Stimulated activated CD8-positive, alpha-beta memory T cell treated with anti-CD3 and anti-CD28 coated beads, Interleukin-7, amount 100 ng/mL, for 48 hours (primary cell): Measurements from ENCODE around the gene C2CD2.

Experiments used
- DNase-seq, 2 donors: peaks; one replicate each; pipeline ENCODE4 v3.0.0-alpha.2; 2020; ENCODE audit warnings: low read depth in 1 of 2; ENCODE audit errors: extremely low read depth in 1 of 2

C2CD2 gene

DNA sequence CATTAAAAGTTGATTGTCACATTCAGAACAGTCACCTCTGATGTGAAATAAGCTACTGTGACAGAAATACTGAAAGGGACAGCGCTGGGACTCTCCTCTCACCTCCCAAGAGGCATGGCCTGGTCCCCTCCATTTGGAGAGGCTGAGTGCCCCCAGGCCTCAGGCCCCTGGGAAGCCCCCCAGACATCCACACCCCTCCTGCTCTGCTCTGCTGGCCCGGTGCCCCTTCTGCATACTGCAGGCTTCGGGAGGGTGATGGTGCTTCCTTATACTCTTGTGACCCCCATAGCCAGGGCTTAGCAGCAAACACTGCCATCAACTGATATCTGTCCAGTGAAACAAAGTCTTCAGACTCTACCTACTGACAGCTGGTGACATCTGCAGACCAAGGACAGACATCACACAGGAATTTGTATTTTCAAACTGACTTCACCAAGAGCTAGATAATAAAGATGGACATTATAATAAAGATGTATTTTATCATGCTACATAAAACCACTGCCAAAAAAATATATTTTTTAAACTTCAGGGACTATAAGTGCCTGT lies 36.9 kb downstream of the C2CD2 start:
- no peak for DNase-seq

DNA sequence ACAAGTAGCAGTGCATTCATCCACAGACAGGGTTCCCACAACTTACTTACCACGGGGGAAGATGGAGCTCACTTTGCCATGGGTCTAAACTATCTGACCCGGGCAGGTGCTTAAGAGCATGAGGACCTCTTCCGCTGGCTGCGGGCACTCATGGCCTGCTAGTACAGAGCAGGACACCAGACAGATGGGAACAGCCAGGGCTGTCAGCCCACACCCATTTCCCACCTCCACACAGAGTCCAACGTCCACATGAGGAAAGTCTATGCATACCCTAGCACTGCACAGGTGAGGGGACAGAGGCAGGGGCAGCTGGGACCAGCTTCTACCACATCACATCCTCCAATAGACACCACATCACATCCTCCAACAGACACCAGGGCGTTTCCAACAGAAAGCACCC lies 38.9 kb downstream of the C2CD2 start:
- no peak for DNase-seq

DNA sequence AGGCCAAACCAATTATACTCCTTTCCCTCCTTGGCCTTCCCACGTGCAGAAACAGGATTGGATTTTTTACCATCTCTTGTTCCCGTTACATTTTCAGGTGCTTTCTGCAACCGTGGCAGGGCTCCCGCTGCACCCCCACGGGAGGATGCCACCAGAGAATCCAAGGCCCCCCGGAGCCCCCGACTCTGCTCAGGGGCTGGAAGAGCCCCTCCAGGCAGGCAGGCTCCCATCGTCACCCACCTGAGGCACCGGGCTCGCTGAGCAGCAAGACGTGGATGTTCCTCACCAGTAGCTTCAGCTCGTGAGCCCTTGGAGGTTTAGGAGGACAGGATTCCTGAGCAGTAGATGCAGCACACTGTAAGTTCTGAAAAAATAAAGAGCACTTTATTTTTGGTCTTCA lies 39.5 kb downstream of the C2CD2 start:
- no peak for DNase-seq

DNA sequence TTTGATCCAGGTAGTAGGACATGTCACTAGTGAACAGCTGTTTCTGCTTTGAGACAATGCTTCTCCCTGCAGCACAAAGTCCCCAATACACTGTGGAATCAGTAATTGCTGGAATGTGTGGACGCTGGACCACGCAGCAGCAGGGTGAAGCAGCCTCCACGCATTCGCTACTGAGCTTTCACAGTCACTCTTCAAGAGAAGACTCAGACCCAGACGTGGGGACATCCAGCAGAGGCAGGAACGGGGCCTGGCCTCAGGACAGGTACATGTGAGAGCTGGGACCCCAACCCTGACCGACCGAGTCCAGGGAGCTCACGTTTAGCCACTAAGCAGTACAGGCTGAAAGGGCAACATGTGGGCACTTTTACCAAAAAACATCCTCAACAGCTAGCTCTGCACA lies 40.6 kb downstream of the C2CD2 start:
- no peak for DNase-seq

DNA sequence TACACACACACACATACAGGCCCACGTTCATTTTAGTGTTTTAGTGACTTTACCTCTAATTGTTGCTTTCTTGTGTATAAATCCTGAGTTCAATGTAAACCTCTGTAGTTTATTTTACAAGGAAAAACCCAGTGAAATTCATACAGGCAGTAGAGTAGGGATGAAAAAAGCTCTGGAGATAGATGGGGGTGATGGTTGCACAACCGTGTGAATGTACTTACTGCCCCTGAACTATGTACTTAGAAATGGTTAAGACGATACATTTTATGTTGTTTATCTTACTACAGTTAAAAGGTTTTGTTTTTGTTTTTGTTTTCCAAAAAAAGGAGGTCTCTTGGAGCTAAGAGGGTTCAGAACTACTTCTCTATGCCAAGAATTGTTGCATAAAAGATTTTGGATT lies 45.0 kb downstream of the C2CD2 start:
- no peak for DNase-seq

DNA sequence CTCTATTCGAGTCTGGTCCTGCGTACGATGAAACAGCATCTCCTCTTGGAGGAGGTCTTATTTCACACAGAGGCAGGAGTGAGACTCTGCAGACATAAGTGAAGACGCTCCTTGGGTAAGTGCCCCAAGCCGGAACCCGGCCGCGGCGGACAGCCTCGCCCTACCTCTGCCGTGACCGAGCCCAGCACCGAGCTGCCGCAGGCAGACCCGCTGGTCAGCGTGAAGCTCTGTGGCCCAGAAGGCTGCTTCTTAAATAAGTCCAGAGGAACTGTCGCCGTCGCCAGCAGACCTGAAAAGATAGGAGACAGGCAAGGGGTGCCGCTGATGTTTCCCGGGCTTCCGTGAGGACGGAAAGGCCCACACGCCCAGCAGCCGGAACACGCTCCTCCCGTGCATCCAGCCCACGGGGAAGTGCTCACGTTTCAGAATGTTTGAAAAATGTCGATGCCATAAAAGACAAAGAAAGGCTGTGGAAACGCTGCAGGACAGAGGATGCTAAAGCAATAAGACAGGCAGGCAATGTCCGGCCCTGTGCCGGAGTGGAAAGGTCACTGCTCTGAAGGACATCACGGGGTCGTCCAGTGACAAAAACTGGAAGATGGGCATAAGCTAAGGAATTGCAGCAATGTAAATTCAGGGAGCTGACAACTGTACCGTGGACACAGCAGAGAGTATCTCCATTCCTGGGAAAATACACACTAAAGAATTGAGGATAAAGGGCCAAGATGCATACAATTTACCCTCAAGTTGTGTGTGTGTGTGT lies 46.1 kb downstream of the C2CD2 start:
- DNase-seq, result no peak

DNA sequence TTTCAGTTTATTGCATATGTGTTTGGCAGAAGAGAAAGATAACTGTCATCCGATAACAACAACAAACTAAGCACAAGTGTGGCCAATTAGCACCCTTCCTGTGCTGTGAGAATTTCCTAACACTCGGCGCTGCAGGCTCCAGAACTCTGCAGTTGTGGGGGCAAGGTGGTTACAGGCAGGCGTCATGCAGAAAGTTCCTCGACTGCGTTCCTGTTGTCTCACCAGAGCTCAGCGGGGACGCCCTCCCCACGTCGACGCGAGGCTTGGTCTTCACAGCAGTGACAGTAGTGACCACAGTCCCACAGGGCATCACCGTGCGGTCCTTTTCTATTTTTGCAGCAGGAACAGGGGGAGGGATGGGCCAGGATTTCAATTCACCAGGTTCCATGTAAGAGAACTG lies 47.0 kb downstream of the C2CD2 start:
- DNase-seq, result no peak

DNA sequence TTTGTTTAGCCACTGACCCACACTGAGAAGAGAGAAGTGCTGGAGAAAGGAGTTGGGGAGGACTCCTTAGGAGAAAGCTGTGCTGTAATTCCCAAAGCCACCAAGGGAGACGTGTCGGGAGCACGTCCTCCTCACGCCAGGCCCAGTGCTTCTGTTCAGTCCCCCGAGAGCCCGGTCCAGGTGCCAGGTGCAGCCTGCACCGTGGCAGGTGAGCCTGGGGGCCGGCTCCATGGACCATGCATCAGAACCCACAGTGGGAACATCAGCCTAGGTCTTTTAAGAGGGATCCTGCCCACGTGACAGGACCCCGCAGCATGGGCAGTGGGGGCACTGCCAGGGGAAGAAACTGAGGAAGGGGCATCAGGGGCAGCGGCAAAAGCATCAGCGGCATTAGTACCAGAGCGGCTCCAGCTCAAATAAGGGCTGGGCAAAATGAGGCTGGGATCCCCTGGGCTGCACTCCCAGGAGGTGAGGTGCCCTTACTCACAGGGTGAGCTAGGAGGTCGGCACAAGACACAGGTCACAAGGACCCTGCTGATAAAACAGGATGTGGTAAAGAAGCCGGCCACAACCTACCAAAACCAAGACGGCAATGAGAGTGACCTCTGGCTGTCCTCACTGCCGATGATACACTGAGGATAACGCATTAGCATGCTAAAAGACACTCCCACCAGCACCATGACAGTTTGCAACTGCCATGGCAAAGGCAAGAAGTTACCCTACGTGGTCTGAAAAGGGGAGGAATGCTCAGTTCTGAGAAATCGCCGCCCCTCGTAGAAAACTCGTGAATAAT lies 50.1 kb downstream of the C2CD2 start:
- DNase-seq, result no peak

DNA sequence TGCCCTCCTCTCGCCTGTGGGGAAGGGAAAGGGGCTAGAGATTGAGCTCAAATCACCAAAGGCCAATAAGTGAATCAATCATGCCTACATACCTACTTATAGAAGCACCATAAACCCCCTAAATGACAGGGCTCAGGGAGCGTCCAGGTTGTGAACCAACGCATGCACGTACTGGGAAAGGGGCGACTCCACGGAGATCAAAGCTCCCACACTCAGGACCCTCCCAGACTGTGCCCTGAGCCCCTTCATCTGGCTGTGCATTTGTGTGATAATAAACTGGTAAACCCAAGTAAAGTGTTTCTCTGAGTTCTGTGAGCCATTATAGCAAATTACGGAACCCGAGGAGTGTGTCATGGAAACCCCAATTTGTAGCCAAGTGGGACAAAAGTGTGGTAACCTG lies 50.9 kb downstream of the C2CD2 start:
- DNase-seq, result no peak

DNA sequence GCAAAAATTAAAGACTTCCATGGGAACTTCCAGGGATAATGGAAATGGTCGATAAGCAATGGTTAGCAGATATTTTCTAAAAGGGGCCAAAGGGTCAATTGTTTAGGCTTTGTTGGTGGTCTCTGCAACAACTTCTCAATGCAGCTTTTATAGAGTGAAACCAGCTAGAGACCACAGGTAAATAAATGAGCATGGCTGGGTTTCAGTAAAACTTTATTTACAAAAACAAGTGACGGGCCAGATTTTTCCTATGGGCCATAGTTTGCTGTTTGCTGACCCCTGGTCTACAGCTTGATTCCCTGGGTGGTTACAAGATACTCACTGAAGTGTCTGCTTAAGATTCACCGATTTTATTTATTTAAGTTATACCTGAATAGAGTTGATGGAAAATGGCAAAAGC lies 52.0 kb downstream of the C2CD2 start:
- DNase-seq, result no peak

DNA sequence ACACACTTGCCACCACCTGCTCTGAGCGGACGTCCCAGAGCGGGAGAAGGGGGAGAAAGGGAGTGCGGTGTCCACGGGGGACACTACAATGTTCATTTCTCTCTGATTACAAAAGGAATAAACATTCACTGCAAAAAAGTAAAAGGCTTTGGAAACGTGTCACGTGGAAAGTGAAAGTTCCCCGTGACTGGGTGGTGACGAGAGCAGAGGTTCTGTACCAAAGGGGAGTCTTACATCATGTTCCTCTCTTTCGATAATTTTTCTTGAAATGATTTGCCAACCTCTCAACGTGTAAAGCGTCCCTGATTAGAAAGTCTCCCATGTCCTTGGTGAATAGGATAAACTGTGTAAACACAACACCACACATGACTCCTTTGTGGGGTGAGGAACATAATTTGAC lies 52.7 kb downstream of the C2CD2 start:
- DNase-seq, result peak in 1 of 2 donors; percentile 50

DNA sequence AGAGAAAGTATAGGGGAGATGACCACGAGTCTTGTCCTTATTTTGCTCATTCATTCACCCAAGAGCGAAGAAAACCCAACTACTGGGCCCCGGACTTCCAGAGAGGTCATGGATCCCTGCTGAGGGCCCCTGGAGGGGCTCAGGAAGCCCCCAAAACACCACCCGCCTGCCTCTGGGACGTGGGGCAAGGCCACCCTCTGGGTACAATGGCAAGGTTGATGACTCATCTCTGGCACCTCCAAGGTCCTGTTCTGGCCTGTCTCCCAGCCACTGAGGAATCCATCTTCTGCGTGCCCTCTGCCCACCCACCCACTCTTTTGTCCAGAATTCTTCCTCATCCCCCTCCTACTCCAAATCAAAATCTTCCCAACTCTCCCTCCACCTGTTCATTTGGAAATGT lies 53.4 kb downstream of the C2CD2 start:
- DNase-seq, result no peak

DNA sequence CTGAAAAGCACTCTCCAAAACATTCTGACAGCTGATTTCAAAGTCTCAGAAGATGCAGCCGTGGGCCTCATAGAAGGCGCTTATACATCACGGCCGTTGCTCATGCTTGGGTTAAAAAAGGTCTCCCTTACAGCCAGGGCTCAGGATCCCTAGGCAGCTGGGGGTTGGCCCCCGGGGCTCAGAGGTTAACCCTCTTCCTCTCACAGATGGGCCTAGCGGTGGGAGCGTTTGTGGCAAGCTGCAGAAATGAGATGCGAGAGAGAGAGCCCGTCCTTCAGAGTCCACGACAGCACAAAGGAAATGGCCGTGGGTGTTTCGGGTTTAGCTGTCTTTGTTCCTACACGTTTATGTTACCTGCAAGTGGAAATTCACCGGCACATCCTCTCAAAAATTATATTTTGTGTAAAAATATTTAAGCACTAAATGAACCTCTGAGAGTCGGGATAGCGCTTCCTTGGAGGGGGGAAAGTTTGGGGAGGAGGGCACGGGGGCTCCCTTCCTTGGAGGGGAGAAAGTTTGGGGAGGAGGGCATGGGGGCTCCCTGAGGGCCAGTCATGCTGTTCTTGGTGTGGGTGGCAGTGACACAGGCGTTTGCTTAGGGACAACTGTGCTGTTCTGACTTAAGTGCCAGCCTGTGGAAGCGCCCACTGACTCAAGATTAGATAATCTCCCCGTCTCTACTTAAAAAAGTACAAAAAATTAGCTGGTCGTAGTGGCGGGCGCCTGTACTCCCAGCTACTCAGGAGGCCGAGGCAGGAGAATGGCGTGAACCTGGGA lies 54.2 kb downstream of the C2CD2 start:
- peak; percentile 43 to 81 for DNase-seq

DNA sequence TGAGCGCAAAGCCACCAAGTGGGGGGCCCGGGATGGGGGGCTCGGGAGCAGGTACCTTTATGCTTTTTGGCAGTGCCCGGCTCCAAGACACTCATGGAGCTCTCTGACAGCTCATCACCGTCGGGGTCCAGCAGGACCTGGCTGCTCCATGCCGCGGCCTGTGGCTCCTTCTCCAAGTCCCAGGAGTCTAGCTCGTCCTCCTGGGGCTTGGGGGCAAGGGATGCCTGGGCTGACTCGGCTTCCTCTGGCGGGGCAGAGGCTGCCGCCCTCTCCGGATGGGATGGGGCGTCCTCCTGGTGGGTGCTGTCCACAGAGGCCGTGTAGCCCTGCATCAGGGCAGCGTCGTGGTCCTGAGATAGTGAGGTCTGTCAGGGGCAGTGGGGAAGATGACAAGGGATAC lies 54.8 kb downstream of the C2CD2 start:
- DNase-seq, result no peak

DNA sequence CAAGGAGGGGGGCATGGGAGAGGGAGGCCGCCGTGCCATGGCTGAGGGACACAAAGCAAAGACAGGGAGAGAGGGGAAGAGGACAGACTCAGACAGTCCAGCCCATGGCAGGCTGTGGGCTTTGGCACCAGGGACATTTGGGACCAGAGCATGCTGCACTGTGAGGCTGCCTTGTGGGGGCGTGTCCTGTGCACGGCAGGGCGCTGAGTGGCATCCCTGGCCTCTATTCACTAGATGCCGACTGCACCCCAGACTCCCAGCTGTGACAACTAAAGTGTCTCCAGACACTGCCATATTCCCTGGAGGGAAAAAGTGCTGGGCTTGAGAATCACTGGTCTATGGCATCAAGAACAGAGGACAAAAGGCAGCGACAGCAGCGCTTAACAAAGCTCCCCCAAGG lies 56.1 kb downstream of the C2CD2 start:
- DNase-seq, result no peak

DNA sequence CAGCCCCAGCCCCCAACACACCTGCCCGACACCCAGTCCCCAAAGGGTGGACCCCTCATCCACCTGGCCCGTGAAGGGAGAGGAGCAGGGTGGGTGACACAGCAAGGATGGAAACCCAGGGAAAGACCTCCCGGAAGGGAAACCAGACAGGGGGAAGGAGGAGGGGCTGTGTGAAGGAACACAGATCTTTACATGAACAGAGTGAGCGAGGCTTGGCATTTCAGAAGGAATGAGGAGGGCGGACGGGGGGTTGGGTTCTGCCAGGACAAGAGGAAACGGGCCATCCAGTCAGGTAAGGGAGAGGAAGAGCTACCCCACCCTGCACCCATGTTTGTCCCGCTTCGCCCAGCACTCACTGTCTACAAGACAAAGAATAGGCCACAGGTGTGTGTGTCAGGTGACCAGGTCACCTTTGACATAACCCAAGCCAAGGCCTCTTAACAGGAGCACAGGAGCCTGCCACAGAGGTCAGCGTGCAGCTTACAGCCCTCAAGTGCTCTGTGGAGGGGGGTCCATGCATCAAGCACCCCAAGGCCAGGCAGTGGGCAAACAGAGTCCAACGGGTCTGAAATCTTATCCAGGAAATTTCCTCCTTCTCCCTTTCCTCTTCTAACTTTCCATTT lies 56.7 kb downstream of the C2CD2 start:
- DNase-seq, result no peak

DNA sequence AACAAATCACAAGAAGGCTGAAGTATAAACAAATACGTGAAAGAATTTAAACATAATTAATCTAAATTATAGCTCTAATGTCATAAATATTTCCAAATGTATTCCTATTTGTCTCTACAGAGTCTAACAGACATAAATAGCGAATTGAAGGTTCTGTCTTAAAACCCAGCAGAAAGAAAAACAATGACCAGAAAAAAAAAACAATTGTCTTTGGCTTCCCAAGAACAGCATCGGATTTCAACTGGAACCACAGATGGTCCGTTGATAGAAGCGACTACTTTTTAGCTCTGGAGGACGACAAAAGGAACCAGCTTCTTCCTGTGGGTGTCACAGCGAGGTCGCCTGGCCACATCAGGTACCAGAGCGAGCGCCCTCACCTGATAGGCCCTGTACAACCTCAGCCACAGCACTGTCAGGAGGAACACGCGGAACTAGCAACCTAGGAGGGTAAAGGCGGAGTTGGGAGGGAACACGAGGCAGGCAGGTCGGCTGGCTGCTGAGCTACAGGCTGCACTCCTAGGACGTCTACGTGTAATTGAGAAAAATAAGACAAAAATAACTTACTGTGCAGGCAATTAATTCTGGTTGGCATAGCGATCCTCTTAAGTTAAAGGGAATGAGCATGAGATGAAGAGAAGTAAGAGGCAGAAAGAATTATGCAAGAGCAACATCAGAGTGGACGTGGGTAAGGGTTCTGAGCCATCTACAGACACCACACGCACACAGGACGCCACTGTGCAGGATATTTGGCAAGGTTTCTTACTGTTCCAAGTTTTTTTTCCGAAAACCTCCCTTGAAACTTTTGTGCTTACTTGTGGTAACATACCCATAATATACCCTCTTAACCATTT lies 58.0 kb downstream of the C2CD2 start:
- DNase-seq, result peak in 1 of 2 donors; percentile 30

DNA sequence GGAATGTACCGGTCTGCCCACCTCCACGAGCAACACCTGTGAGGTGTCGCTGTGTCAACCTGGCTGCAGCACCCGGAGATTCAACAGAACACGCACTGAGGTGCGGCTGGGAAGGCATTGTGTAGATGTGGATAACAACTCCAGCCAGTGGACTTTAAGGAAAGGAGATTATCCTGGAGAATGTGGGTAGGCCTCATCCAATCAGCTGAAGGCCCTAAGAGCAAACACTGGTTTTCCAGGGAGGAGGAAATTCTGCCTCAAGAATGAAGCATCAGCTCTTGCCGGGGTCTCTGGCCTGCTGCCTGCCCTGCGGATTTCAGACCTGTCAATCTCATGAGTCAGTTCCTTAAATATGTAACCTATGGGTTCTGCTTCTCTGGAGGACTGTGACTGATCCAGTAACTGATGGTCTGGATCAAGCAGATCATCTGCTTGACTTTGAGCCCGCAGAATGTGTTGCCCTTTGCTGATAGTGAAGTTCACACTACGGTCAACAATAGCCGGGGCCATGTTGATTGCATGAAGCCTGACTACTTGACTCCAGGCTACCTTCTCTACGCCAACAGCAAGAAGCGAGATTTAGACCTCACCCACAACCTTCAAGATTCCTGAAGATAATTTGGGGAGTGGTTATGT lies 58.8 kb downstream of the C2CD2 start:
- no peak for DNase-seq

DNA sequence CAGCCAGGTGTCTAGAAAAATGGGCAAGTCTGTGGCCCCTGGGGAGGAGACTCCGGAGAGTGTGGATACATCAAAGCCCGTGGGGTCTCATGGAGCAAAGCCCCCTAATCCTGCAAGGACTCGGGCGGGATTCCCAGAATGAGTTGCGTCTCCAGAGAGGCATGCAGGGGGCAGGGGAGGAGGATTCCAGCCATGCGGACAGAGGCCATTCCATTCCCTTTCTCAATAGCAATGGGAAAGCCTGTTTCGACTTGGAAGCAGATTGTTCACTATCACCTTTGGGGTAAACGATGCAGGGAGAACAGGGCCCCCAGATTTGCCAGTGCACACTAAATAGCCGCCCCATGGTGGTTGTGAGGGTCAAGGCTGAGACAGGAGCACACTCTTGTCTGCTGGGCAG lies 59.3 kb downstream of the C2CD2 start:
- no peak for DNase-seq

DNA sequence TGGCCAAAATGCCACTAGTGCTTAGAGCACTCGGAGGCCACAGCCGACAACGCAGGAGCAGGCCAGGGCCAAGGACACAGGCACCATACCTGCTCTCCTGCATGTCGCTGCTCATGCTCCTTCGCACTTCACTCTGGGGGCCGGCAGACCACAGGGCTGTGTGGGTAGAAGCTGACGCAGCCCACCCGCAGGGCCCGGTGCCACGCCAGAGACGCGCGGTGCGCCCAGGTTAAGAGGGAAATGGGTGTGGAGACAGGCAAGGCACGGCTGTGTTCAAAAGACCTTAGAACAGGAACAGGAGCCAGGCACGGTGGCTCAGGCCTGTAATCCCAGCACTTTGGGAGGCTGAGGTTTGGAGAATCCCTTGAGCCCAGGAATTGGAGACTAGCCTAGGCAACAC lies 61.1 kb downstream of the C2CD2 start:
- no peak for DNase-seq
